ENCODE data around the gene IYD. TPM values are rescaled to one million over a fixed set of nuclear protein-coding genes. Genes with fewer than 3 reads are reported as not detected.

The IYD gene
- polyA plus RNA-seq, 1 of the 3 experiments (the other 2 are of a cell fraction): not detected

DNA sequence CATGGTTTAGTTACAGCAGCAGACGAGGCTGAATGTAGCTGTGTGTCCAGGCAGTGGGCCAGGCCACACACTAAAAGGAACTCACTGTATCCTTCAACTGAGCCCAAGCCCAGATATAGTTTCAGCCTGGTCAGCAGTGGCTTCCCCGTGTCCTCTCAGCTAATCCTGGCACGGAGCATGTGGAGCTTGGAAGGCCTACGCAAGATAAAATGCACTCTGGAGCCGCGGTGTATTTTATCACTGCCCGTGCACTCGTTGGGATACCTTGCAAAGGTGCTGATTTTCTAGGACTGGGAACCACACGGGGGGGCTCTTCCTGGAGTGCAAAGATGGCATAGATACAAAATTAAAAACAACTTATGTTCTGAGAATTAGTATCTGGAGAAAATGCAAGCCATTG lies 48.4 kb upstream of the IYD start:
- Histone ChIP-seq H3K79me2 (ENCODE audit: insufficient read depth) (no peaks in the 10 kb centered on the region), H3K9me2 (no peaks in the 10 kb centered on the region), H3K27me3 (ENCODE audit: insufficient read depth) (peaks cover 19% of the 10 kb centered on the region), H4K20me1 (ENCODE audit: insufficient read depth) (no peaks in the 10 kb centered on the region), H3K36me3 (replicated peaks in 1 of 2; ENCODE audit: control insufficient read depth in 1 of 2, insufficient read depth in 2 of 2, low read length in 1 of 2) (no peaks in the 10 kb centered on the region), H2AFZ (ENCODE audit: low read depth) (no peak overlapping the region), H3K4me1 (ENCODE audit: control insufficient read depth in 1 of 2, insufficient read depth in 2 of 2, low read depth in 1 of 2, low read length in 1 of 2) (no peaks in the 10 kb centered on the region), H3K9ac (no peak overlapping the region), H3K9me3 (no peaks in the 10 kb centered on the region), H3F3A (replicated peaks; ENCODE audit: insufficient read depth) (no peaks in the 10 kb centered on the region), H3K27ac (ENCODE audit: low read depth in 2 of 2, low read length in 1 of 2) (no peak overlapping the region), H3K4me3 (ENCODE audit: low read depth in 2 of 2, low read length in 1 of 2) (no peak overlapping the region), H3K4me2 (no peak overlapping the region)
- CTCF ChIA-PET: interaction anchor here (1.0 kb wide), 1 partner anchor 14 kb away, joined by 3 read pairs; no protein-coding TSS in a partner anchor
- WGBS (ENCODE audit: low lambda C conversion rate): 39% methylated on average over 8 of the region's 9 CpGs
- DNase-seq: no peak
- TF ChIP-seq FOXM1 (IDR thresholded peaks at IDR 0.05; ENCODE audit: low read depth) (no peak), EP300 (IDR thresholded peaks at IDR 0.05; ENCODE audit: borderline replicate concordance in 1 of 2, low read depth in 1 of 2, low read length in 1 of 2) (no peak), MEF2A (IDR thresholded peaks at IDR 0.05; ENCODE audit: borderline replicate concordance, low read depth) (no peak), RFX5 (IDR thresholded peaks at IDR 0.05; ENCODE audit: low read length) (no peak), RXRA (IDR thresholded peaks at IDR 0.05; ENCODE audit: borderline replicate concordance, low read depth) (no peak), GABPA (IDR thresholded peaks at IDR 0.05; ENCODE audit: low read depth) (no peak), SMC3 (IDR thresholded peaks at IDR 0.05; ENCODE audit: low read depth, low read length) (no peak), CTCF (IDR thresholded peaks at IDR 0.05) (no peak), NRF1 (IDR thresholded peaks at IDR 0.05; ENCODE audit: low read depth, low read length) (no peak), RAD21 (IDR thresholded peaks at IDR 0.05; ENCODE audit: low read length) (no peak), EZH2phosphoT487 (IDR thresholded peaks at IDR 0.05; ENCODE audit: borderline replicate concordance, low read depth) (no peak), FOSL2 (IDR thresholded peaks at IDR 0.05; ENCODE audit: borderline replicate concordance, low read depth) (no peak)
- POLR2A ChIA-PET: no interaction called here

DNA sequence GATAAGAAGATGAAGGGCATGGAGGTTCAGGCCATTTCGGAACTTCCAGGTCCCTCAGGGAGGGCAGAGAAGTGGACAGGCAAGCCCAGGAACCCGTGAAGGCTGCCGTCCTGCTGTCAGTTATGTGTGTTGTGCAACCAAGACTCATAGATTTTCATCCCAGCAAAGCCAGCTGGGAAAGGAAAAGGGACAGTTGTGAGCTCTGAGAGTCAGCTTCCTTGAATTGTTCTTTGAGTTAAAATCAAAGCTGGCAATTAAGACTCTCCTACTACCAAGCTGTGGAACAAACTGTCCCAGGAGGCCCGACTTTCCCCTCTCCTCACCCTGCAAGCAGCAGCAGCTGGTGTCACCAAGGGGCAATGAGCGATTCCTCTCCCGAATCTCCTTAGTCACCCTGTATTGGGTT lies 46.3 kb upstream of the IYD start:
- no peaks in the 10 kb centered on the region for H3K9me2 ChIP-seq
- no peak overlapping the region for H3K4me2 ChIP-seq
- WGBS (ENCODE audit: low lambda C conversion rate): 20% methylated on average over 6 of the region's 6 CpGs
- TF ChIP-seq YY1 (IDR thresholded peaks at IDR 0.05; ENCODE audit: low read depth) (no peak), EZH2phosphoT487 (IDR thresholded peaks at IDR 0.05; ENCODE audit: borderline replicate concordance, low read depth) (no peak), TCF12 (IDR thresholded peaks at IDR 0.05) (no peak)
- TF ChIP-seq, protein P1, sequence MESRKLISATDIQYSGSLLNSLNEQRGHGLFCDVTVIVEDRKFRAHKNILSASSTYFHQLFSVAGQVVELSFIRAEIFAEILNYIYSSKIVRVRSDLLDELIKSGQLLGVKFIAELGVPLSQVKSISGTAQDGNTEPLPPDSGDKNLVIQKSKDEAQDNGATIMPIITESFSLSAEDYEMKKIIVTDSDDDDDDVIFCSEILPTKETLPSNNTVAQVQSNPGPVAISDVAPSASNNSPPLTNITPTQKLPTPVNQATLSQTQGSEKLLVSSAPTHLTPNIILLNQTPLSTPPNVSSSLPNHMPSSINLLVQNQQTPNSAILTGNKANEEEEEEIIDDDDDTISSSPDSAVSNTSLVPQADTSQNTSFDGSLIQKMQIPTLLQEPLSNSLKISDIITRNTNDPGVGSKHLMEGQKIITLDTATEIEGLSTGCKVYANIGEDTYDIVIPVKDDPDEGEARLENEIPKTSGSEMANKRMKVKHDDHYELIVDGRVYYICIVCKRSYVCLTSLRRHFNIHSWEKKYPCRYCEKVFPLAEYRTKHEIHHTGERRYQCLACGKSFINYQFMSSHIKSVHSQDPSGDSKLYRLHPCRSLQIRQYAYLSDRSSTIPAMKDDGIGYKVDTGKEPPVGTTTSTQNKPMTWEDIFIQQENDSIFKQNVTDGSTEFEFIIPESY (IDR thresholded peaks at IDR 0.05; ENCODE audit: borderline replicate concordance, low read depth): no peak
- H3K27ac ChIP-seq (ENCODE audit: low read depth in 2 of 2, low read length in 1 of 2): no peak overlapping the region
- no peak overlapping the region for H3K9ac ChIP-seq
- H4K20me1 ChIP-seq (ENCODE audit: insufficient read depth): no peaks in the 10 kb centered on the region
- no peak overlapping the region for H3K4me3 ChIP-seq (ENCODE audit: low read depth in 2 of 2, low read length in 1 of 2)
- ChIA-PET POLR2A (no interaction called here), CTCF (interaction anchor here (1.6 kb wide), 1 partner anchor 12 kb away, joined by 5 read pairs; no protein-coding TSS in a partner anchor)
- no peaks in the 10 kb centered on the region for H3K9me3 ChIP-seq
- H2AFZ ChIP-seq (ENCODE audit: low read depth): no peak overlapping the region
- no peaks in the 10 kb centered on the region for H3K79me2 ChIP-seq (ENCODE audit: insufficient read depth)
- no peaks in the 10 kb centered on the region for H3K4me1 ChIP-seq (ENCODE audit: control insufficient read depth in 1 of 2, insufficient read depth in 2 of 2, low read depth in 1 of 2, low read length in 1 of 2)
- no peaks in the 10 kb centered on the region for H3K36me3 ChIP-seq (replicated peaks in 1 of 2; ENCODE audit: control insufficient read depth in 1 of 2, insufficient read depth in 2 of 2, low read length in 1 of 2)
- DNase-seq: no peak
- H3F3A ChIP-seq (replicated peaks; ENCODE audit: insufficient read depth): no peaks in the 10 kb centered on the region
- H3K27me3 ChIP-seq (ENCODE audit: insufficient read depth): peaks cover 13% of the 10 kb centered on the region
